ENCODE data around the gene CAPRIN2. TPM values are rescaled to one million over a fixed set of nuclear protein-coding genes. Genes with fewer than 3 reads are reported as not detected.

Gene CAPRIN2
- total and polyA plus RNA-seq, 2 of the 8 experiments (the other 6 are each of a cell fraction or from before 2014, with no cell fraction given): 24.8 to 52.0 TPM

GRCh38 chr12:30706476-30706875 lies 48.3 kb downstream of the CAPRIN2 start (continued):
- TF ChIP-seq ATF2 (IDR thresholded peaks at IDR 0.05; ENCODE audit: low read length) (no peak), RFX5 (IDR thresholded peaks at IDR 0.05; ENCODE audit: borderline replicate concordance, low read depth, low read length) (no peak), TCF12 (IDR thresholded peaks at IDR 0.05; ENCODE audit: low read depth, low read length) (no peak), USF2 (IDR thresholded peaks at IDR 0.05; ENCODE audit: low read length) (no peak), BRCA1 (IDR thresholded peaks at IDR 0.05; ENCODE audit: low read depth, low read length) (no peak), RXRA (IDR thresholded peaks at IDR 0.05; ENCODE audit: insufficient read depth, low read depth, low read length) (no peak)

All from H1 (cell line).